ENCODE results near the gene CLCN1. TPM values are rescaled to one million over a fixed set of nuclear protein-coding genes. Genes with fewer than 3 reads are reported as not detected.

The CLCN1 gene
- total RNA-seq, 1 donor from 2014 or later, result under 0.01 TPM

- no peak for DNase-seq
These were observed 21.3 kb downstream of the CLCN1 start for GRCh38 chr7:143337216-143337615.

- no peak for DNase-seq
These were observed 25.9 kb downstream of the CLCN1 start for GRCh38 chr7:143341842-143342241.

- DNase-seq, result no peak
These were observed 27.7 kb downstream of the CLCN1 start for GRCh38 chr7:143343596-143343995.

- DNase-seq, result no peak
These were observed 29.6 kb downstream of the CLCN1 start for GRCh38 chr7:143345428-143345900.

- DNase-seq, result no peak
These were observed 30.1 kb downstream of the CLCN1 start for GRCh38 chr7:143346018-143346417.

GRCh38 chr7:143347950-143348349 is 32.0 kb downstream of the CLCN1 start:
- no peak for DNase-seq

GRCh38 chr7:143351060-143351459 is 35.1 kb downstream of the CLCN1 start:
- DNase-seq, result peak; percentile 67

- DNase-seq, result no peak
These were observed 35.7 kb downstream of the CLCN1 start for GRCh38 chr7:143351574-143351973.

- DNase-seq, result no peak
These were observed 36.7 kb downstream of the CLCN1 start for GRCh38 chr7:143352531-143353002.

GRCh38 chr7:143354376-143354775 is 38.5 kb downstream of the CLCN1 start:
- DNase-seq, result no peak

GRCh38 chr7:143354965-143355364 is 39.1 kb downstream of the CLCN1 start:
- no peak for DNase-seq

- DNase-seq, result no peak
These were observed 39.8 kb downstream of the CLCN1 start for GRCh38 chr7:143355450-143356385.

GRCh38 chr7:143356414-143357050 is 40.6 kb downstream of the CLCN1 start:
- no peak for DNase-seq

- DNase-seq, result no peak
These were observed 42.7 kb downstream of the CLCN1 start for GRCh38 chr7:143358626-143359025.

GRCh38 chr7:143359771-143360353 is 44.0 kb downstream of the CLCN1 start:
- no peak for DNase-seq

- peak; percentile 37 for DNase-seq
These were observed 45.1 kb downstream of the CLCN1 start for GRCh38 chr7:143360788-143361551.

GRCh38 chr7:143361552-143362130 is 45.7 kb downstream of the CLCN1 start:
- no peak for DNase-seq

- peak; percentile 53 for DNase-seq
These were observed 46.5 kb downstream of the CLCN1 start, which contains the start of gene FAM131B for GRCh38 chr7:143362131-143363015. Gene FAM131B (minus strand): TSS chr7:143362713. CDS start chr7:143362603, 110 bp downstream.

GRCh38 chr7:143363016-143363937 is 47.4 kb downstream of the CLCN1 start:
- no peak for DNase-seq

Data from occipital lobe (tissue), 2 donors.